ENCODE measurements around the gene COL27A1. TPM values are rescaled to one million over a fixed set of nuclear protein-coding genes. Genes with fewer than 3 reads are reported as not detected.

Gene COL27A1
- total RNA-seq, 1 donor from 2014 or later = 65.1 TPM

- no peak overlapping the region for H3K27ac Mint-ChIP-seq
- no peaks in the 10 kb centered on the region for H3K4me1 Mint-ChIP-seq (ENCODE audit: unreplicated experiment)
- no peaks in the 10 kb centered on the region for H3K9me3 Mint-ChIP-seq
- no peaks in the 10 kb centered on the region for H3K27me3 Mint-ChIP-seq
- peaks cover 14% of the 10 kb centered on the region for H3K36me3 Mint-ChIP-seq
- TF ChIP-seq CTCF (conservative IDR thresholded peaks at IDR 0.05) = no peak
- H3K4me3 Mint-ChIP-seq = no peak overlapping the region
- DNase-seq (ENCODE audit: extremely low spot score, unreplicated experiment) = no peak
These were observed 40.8 kb downstream of the COL27A1 start for GRCh38 chr9:114196117-114196516.

GRCh38 chr9:114196979-114197622 is 41.8 kb downstream of the COL27A1 start:
- DNase-seq (ENCODE audit: extremely low spot score, unreplicated experiment) = no peak
- no peaks in the 10 kb centered on the region for H3K4me1 Mint-ChIP-seq (ENCODE audit: unreplicated experiment)
- H3K36me3 Mint-ChIP-seq = peaks cover 9% of the 10 kb centered on the region
- H3K27me3 Mint-ChIP-seq = no peaks in the 10 kb centered on the region
- H3K27ac Mint-ChIP-seq = no peak overlapping the region
- H3K4me3 Mint-ChIP-seq = no peak overlapping the region
- H3K9me3 Mint-ChIP-seq = no peaks in the 10 kb centered on the region
- TF ChIP-seq CTCF (conservative IDR thresholded peaks at IDR 0.05) = no peak

- no peak overlapping the region for H3K27ac Mint-ChIP-seq
- H3K4me1 Mint-ChIP-seq (ENCODE audit: unreplicated experiment) = no peaks in the 10 kb centered on the region
- TF ChIP-seq CTCF (conservative IDR thresholded peaks at IDR 0.05) = no peak
- H3K36me3 Mint-ChIP-seq = peaks cover 12% of the 10 kb centered on the region
- no peaks in the 10 kb centered on the region for H3K27me3 Mint-ChIP-seq
- H3K9me3 Mint-ChIP-seq = no peaks in the 10 kb centered on the region
- DNase-seq (ENCODE audit: extremely low spot score, unreplicated experiment) = no peak
- no peak overlapping the region for H3K4me3 Mint-ChIP-seq
These were observed 43.1 kb downstream of the COL27A1 start for GRCh38 chr9:114198249-114199040.

GRCh38 chr9:114200721-114201300 is 45.5 kb downstream of the COL27A1 start:
- H3K27ac Mint-ChIP-seq = no peak overlapping the region
- no peaks in the 10 kb centered on the region for H3K27me3 Mint-ChIP-seq
- TF ChIP-seq CTCF (conservative IDR thresholded peaks at IDR 0.05) = no peak
- no peak for DNase-seq (ENCODE audit: extremely low spot score, unreplicated experiment)
- H3K9me3 Mint-ChIP-seq = no peaks in the 10 kb centered on the region
- peaks cover 4% of the 10 kb centered on the region for H3K4me1 Mint-ChIP-seq (ENCODE audit: unreplicated experiment)
- H3K4me3 Mint-ChIP-seq = no peak overlapping the region
- peaks cover 7% of the 10 kb centered on the region for H3K36me3 Mint-ChIP-seq

GRCh38 chr9:114202396-114202795 is 47.1 kb downstream of the COL27A1 start:
- no peak for TF ChIP-seq CTCF (conservative IDR thresholded peaks at IDR 0.05)
- H3K27me3 Mint-ChIP-seq = no peaks in the 10 kb centered on the region
- no peaks in the 10 kb centered on the region for H3K9me3 Mint-ChIP-seq
- no peak overlapping the region for H3K4me3 Mint-ChIP-seq
- H3K4me1 Mint-ChIP-seq (ENCODE audit: unreplicated experiment) = peaks cover 4% of the 10 kb centered on the region
- no peak for DNase-seq (ENCODE audit: extremely low spot score, unreplicated experiment)
- peaks cover 7% of the 10 kb centered on the region for H3K36me3 Mint-ChIP-seq
- H3K27ac Mint-ChIP-seq = no peak overlapping the region

Measured in type B pancreatic cell (in vitro differentiated cells).